Upper lobe of right lung (tissue), 1 donor: ENCODE results near the gene HDGFL3. TPM values are rescaled to one million over a fixed set of nuclear protein-coding genes. Genes with fewer than 3 reads are reported as not detected.
"Not testable (repeated sequence)": the region's sequence is repeated elsewhere in the genome, so short reads cannot be mapped to it uniquely, and the experiment has no call there.

Experiments used
- ATAC-seq: fragments of 200-7000 bp; cut with Tn5 transposase; one replicate; pipeline ENCODE4 v1.9.1; 2020; ENCODE audit warnings: mild to moderate bottlenecking, moderate library complexity
- DNase-seq: peaks from one replicate; pipeline ENCODE4 v3.0.0-alpha.2; 2020
- H3K27ac ChIP-seq: fragments of 200-600 bp; one replicate; pipeline ENCODE4 v1.8.0; 2022
- H3K27me3 ChIP-seq: fragments of 200-600 bp; one replicate; pipeline ENCODE4 v1.8.0; 2022; ENCODE audit warnings: mild to moderate bottlenecking
- H3K36me3 ChIP-seq: fragments of 200-600 bp; one replicate; pipeline ENCODE4 v1.8.0; 2022
- H3K4me1 ChIP-seq: fragments of 200-600 bp; one replicate; pipeline ENCODE4 v1.8.0; 2022
- H3K4me3 ChIP-seq: fragments of 200-600 bp; one replicate; pipeline ENCODE4 v1.8.0; 2022; ENCODE audit warnings: mild to moderate bottlenecking
- H3K9me3 ChIP-seq: fragments of 200-600 bp; one replicate; pipeline ENCODE4 v1.8.0; 2022
- CTCF ChIP-seq: fragments of 200-600 bp; IDR thresholded peaks from one replicate; pipeline ENCODE4 v1.8.0; 2022; ENCODE audit warnings: antibody characterized with exemption
- intact Hi-C: fragments of 100-400 bp; cut with DNase I; formaldehyde crosslinking; loops from one replicate; pipeline ENCODE4 v1.11.0; 2022
- total RNA-seq: library from RNA; stranded (reverse); fragmentation: NEBNext Ultra II Directional; extraction: Animal tissue kit (Norgen Biotek cat#: 25700); gene quantifications from one replicate; pipeline ENCODE4 v1.2.1, GENCODE V29; 2021
- donor health status: DM: no; HTN: yes; CAD: no; lungs with severe emphysema.

Gene HDGFL3
- total RNA-seq, 1 donor from 2014 or later: 40.3 TPM

DNA sequence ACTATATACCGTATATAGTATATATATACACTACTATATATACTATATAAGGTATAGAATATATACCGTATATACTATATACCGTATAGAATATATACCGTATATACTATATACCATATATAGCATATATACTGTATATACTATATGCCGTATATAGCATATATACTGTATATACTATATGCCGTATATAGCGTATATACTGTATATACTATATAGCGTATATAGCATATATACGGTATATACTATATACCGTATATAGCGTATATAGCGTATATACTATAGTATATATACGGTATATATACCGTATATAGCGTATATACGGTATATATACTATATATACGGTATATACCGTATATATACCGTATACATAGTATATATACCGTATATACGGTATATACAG is 22.6 kb upstream of the HDGFL3 start:
- intact Hi-C loops: no loop called here
- no peak for DNase-seq
- Histone ChIP-seq H3K4me3 (no peak overlapping the region), H3K4me1 (no peaks in the 10 kb centered on the region), H3K9me3 (no peaks in the 10 kb centered on the region), H3K36me3 (no peaks in the 10 kb centered on the region), H3K27ac (no peak overlapping the region), H3K27me3 (no peaks in the 10 kb centered on the region)
- no peak for TF ChIP-seq CTCF
- no peak for ATAC-seq

- Histone ChIP-seq H3K9me3 (no peaks in the 10 kb centered on the region), H3K4me3 (no peak overlapping the region), H3K27ac (no peak overlapping the region), H3K27me3 (no peaks in the 10 kb centered on the region), H3K4me1 (no peaks in the 10 kb centered on the region), H3K36me3 (no peaks in the 10 kb centered on the region)
- intact Hi-C loops: no loop called here
- TF ChIP-seq CTCF: no peak
- no peak for ATAC-seq
- DNase-seq: no peak
Measured at GRCh38 chr15:83225449-83225848, 17.8 kb upstream of the HDGFL3 start.

DNA sequence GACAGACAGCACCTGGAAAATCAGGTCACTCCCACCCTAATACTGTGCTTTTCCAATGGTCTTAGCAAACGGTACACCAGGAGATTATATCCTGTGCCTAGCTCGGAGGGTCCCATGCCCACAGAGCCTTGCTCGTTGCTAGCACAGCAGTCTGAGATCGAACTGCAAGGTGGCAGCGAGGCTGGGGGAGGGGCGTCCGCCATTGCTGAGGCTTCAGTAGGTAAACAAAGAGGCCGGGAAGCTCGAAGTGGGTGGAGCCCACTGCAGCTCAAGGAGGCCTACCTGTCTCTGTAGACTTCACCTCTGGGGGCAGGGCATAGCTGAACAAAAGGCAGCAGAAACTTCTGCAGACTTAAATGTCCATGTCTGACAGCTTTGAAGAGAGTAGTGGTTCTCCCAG is 14.2 kb upstream of the HDGFL3 start:
- H3K4me1 ChIP-seq, H3K27ac ChIP-seq, H3K9me3 ChIP-seq, intact Hi-C loops, ATAC-seq, H3K4me3 ChIP-seq, H3K27me3 ChIP-seq, H3K36me3 ChIP-seq, DNase-seq: not testable (repeated sequence)

- Histone ChIP-seq H3K4me1 (no peaks in the 10 kb centered on the region), H3K9me3 (no peaks in the 10 kb centered on the region), H3K36me3 (no peaks in the 10 kb centered on the region), H3K4me3 (no peak overlapping the region), H3K27ac (no peak overlapping the region), H3K27me3 (no peaks in the 10 kb centered on the region)
- intact Hi-C loops: no loop called here
- DNase-seq (no peak), ATAC-seq (no peak)
- no peak for TF ChIP-seq CTCF
Measured at GRCh38 chr15:83219026-83219425, 11.4 kb upstream of the HDGFL3 start.

DNA sequence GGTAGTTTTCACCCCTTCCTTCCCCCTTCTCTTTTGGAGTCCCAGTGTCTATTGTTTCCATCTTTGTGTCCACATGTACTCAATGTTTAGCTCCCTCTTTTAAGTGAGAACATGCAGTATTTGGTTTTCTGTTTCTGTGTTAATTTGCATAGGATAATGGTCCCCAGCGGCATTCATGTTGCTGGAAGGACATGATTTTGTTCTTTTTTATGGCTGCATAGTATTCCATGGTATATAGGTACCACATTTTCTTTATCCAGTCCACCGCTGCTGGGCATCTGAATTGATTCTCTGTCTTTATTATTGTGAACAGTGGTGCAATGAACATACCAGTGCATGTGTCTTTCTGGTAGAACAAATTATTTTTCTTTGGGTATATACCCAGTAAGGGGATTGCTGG is 7.7 kb upstream of the HDGFL3 start:
- intact Hi-C loops: no loop called here
- no peak for TF ChIP-seq CTCF
- Histone ChIP-seq H3K27me3 (no peaks in the 10 kb centered on the region), H3K4me1 (no peaks in the 10 kb centered on the region), H3K4me3 (no peak overlapping the region), H3K27ac (no peak overlapping the region), H3K36me3 (no peaks in the 10 kb centered on the region), H3K9me3 (no peaks in the 10 kb centered on the region)
- no peak for ATAC-seq
- DNase-seq: no peak

GRCh38 chr15:83210619-83211018 is 3.0 kb upstream of the HDGFL3 start:
- DNase-seq: no peak
- intact Hi-C loops: no loop called here
- TF ChIP-seq CTCF: no peak
- Histone ChIP-seq H3K27me3 (peaks cover 5% of the 10 kb centered on the region), H3K27ac (no peak overlapping the region), H3K9me3 (no peaks in the 10 kb centered on the region), H3K36me3 (no peaks in the 10 kb centered on the region), H3K4me1 (peaks cover 1% of the 10 kb centered on the region), H3K4me3 (no peak overlapping the region)
- no peak for ATAC-seq
